KOPT-K1 (cell line): Measurements from ENCODE around the gene VAMP8.
"Not testable (repeated sequence)": the region's sequence is repeated elsewhere in the genome, so short reads cannot be mapped to it uniquely, and the experiment has no call there.

Experiments
- H3K27ac ChIP-seq: fragments of 200-600 bp; sonication (generic); 2 replicates; pipeline ENCODE4 v1.5.1; 2016; ENCODE audit warnings: antibody characterized with exemption, mild to moderate bottlenecking, low read depth, low read length; ENCODE audit not compliant: poor library complexity, severe bottlenecking
- H3K36me3 ChIP-seq: fragments of 200-600 bp; sonication (generic); 2 replicates; pipeline ENCODE4 v1.5.1; 2017; ENCODE audit warnings: antibody characterized with exemption, mild to moderate bottlenecking, low read length, moderate library complexity; ENCODE audit not compliant: insufficient read depth
- H3K9me3 ChIP-seq: fragments of 200-600 bp; sonication (generic); 2 replicates; pipeline ENCODE4 v1.5.1; 2017; ENCODE audit warnings: antibody characterized with exemption, low read length, mild to moderate bottlenecking; ENCODE audit not compliant: insufficient read depth, poor library complexity, severe bottlenecking

VAMP8 gene

GRCh38 chr2:85596026-85596333, 18.6 kb downstream of the VAMP8 start:
- no peaks in the 10 kb centered on the region for H3K9me3 ChIP-seq
- H3K36me3 ChIP-seq, result peaks cover 23% of the 10 kb centered on the region
- peak overlapping the region; percentile 76 for H3K27ac ChIP-seq

GRCh38 chr2:85596486-85597143, 19.2 kb downstream of the VAMP8 start:
- H3K36me3 ChIP-seq, result peaks cover 23% of the 10 kb centered on the region
- no peaks in the 10 kb centered on the region for H3K9me3 ChIP-seq
- H3K27ac ChIP-seq, result peak overlapping the region; percentile 76

- H3K27ac ChIP-seq, result no peak overlapping the region
- H3K9me3 ChIP-seq, result no peaks in the 10 kb centered on the region
- H3K36me3 ChIP-seq, result peaks cover 23% of the 10 kb centered on the region
Measured at GRCh38 chr2:85597241-85597640, 19.9 kb downstream of the VAMP8 start.

- Histone ChIP-seq H3K27ac (no peak overlapping the region), H3K9me3 (no peaks in the 10 kb centered on the region), H3K36me3 (peaks cover 23% of the 10 kb centered on the region)
Measured at GRCh38 chr2:85598594-85599340, 21.4 kb downstream of the VAMP8 start.

- no peaks in the 10 kb centered on the region for H3K9me3 ChIP-seq
- H3K36me3 ChIP-seq, result peaks cover 23% of the 10 kb centered on the region
- no peak overlapping the region for H3K27ac ChIP-seq
Measured at GRCh38 chr2:85599468-85600234, 22.3 kb downstream of the VAMP8 start.

GRCh38 chr2:85600235-85600575, 22.8 kb downstream of the VAMP8 start:
- peaks cover 23% of the 10 kb centered on the region for H3K36me3 ChIP-seq
- no peaks in the 10 kb centered on the region for H3K9me3 ChIP-seq
- no peak overlapping the region for H3K27ac ChIP-seq

- Histone ChIP-seq H3K27ac (no peak overlapping the region), H3K36me3 (peaks cover 25% of the 10 kb centered on the region), H3K9me3 (no peaks in the 10 kb centered on the region)
Measured at GRCh38 chr2:85600951-85601770, 23.8 kb downstream of the VAMP8 start.

- Histone ChIP-seq H3K36me3 (peaks cover 28% of the 10 kb centered on the region), H3K9me3 (no peaks in the 10 kb centered on the region), H3K27ac (no peak overlapping the region)
Measured at GRCh38 chr2:85601771-85602475, 24.5 kb downstream of the VAMP8 start.

- H3K9me3 ChIP-seq, result no peaks in the 10 kb centered on the region
- peaks cover 28% of the 10 kb centered on the region for H3K36me3 ChIP-seq
- H3K27ac ChIP-seq, result no peak within 1 kb of the TSS
Measured at GRCh38 chr2:85602476-85603234, 25.3 kb downstream of the VAMP8 start, which contains the start of gene TMEM150A. TSS of gene TMEM150A (minus strand) at chr2:85602698. CDS start at chr2:85601948, 750 bp downstream.

GRCh38 chr2:85604133-85604444, 26.7 kb downstream of the VAMP8 start:
- H3K27ac ChIP-seq, H3K9me3 ChIP-seq: not testable (repeated sequence)
- H3K36me3 ChIP-seq, result peaks cover 35% of the 10 kb centered on the region

GRCh38 chr2:85604568-85605339, 27.4 kb downstream of the VAMP8 start:
- peaks cover 34% of the 10 kb centered on the region for H3K36me3 ChIP-seq
- no peak overlapping the region for H3K27ac ChIP-seq
- no peaks in the 10 kb centered on the region for H3K9me3 ChIP-seq

GRCh38 chr2:85605406-85606115, 28.2 kb downstream of the VAMP8 start:
- H3K36me3 ChIP-seq, result peaks cover 42% of the 10 kb centered on the region
- H3K9me3 ChIP-seq, result no peaks in the 10 kb centered on the region
- no peak overlapping the region for H3K27ac ChIP-seq

GRCh38 chr2:85606116-85606455, 28.7 kb downstream of the VAMP8 start:
- H3K9me3 ChIP-seq, result no peaks in the 10 kb centered on the region
- no peak overlapping the region for H3K27ac ChIP-seq
- peaks cover 42% of the 10 kb centered on the region for H3K36me3 ChIP-seq
